ENCODE measurements around the gene FTMT. TPM values are rescaled to one million over a fixed set of nuclear protein-coding genes. Genes with fewer than 3 reads are reported as not detected.
"Not testable (repeated sequence)": the region's sequence is repeated elsewhere in the genome, so short reads cannot be mapped to it uniquely, and the experiment has no call there.

Gene FTMT
- not detected for total RNA-seq

- no peak for DNase-seq
Measured at GRCh38 chr5:121851643-121852574, at the start of gene FTMT. Gene FTMT, plus strand, starts transcription at chr5:121851882. Its CDS starts 82 bp downstream, at chr5:121851964.

GRCh38 chr5:121805251-121805650, 46.4 kb upstream of the FTMT start:
- not testable (repeated sequence) for DNase-seq

- DNase-seq, result no peak
Measured at GRCh38 chr5:121805911-121806310, 45.8 kb upstream of the FTMT start.

- DNase-seq, result no peak
Measured at GRCh38 chr5:121816164-121816563, 35.5 kb upstream of the FTMT start.

GRCh38 chr5:121819682-121820261, 31.9 kb upstream of the FTMT start:
- peak; percentile 3 for DNase-seq

- DNase-seq, result no peak
Measured at GRCh38 chr5:121833617-121834016, 18.1 kb upstream of the FTMT start.

GRCh38 chr5:121834021-121834420, 17.7 kb upstream of the FTMT start:
- DNase-seq, result no peak

- DNase-seq, result no peak
Measured at GRCh38 chr5:121841892-121842291, 9.8 kb upstream of the FTMT start.

- DNase-seq, result no peak
Measured at GRCh38 chr5:121850272-121850671, 1.4 kb upstream of the FTMT start.

- no peak for DNase-seq
Measured at GRCh38 chr5:121853850-121854249, 2.2 kb downstream of the FTMT start.

- DNase-seq, result no peak
Measured at GRCh38 chr5:121862801-121863200, 11.1 kb downstream of the FTMT start.

GRCh38 chr5:121863753-121864285, 12.1 kb downstream of the FTMT start:
- DNase-seq, result no peak

- DNase-seq, result no peak
Measured at GRCh38 chr5:121867403-121867802, 15.7 kb downstream of the FTMT start.

GRCh38 chr5:121870489-121870888, 18.8 kb downstream of the FTMT start:
- DNase-seq, result peak; percentile 23

GRCh38 chr5:121872856-121873255, 21.2 kb downstream of the FTMT start:
- DNase-seq, result peak; percentile 8

- peak; percentile 38 for DNase-seq
Measured at GRCh38 chr5:121873409-121873808, 21.7 kb downstream of the FTMT start.

GRCh38 chr5:121885630-121886029, 33.9 kb downstream of the FTMT start:
- no peak for DNase-seq

GRCh38 chr5:121887727-121888126, 36.0 kb downstream of the FTMT start:
- DNase-seq, result no peak

- no peak for DNase-seq
Measured at GRCh38 chr5:121890297-121890858, 38.7 kb downstream of the FTMT start.

- no peak for DNase-seq
Measured at GRCh38 chr5:121897341-121897740, 45.7 kb downstream of the FTMT start.

GRCh38 chr5:121899346-121899745, 47.7 kb downstream of the FTMT start:
- DNase-seq, result no peak
